ENCODE data around the gene MIPEP.

The MIPEP gene

GRCh38 chr13:23849670-23850069 is 39.5 kb downstream of the MIPEP start:
- no peak for DNase-seq

- DNase-seq: no peak
These were observed 40.5 kb downstream of the MIPEP start for GRCh38 chr13:23848646-23849141.

GRCh38 chr13:23848019-23848418 is 41.2 kb downstream of the MIPEP start:
- no peak for DNase-seq

- DNase-seq: no peak
These were observed 41.7 kb downstream of the MIPEP start for GRCh38 chr13:23847497-23847896.

GRCh38 chr13:23845105-23845725 is 44.0 kb downstream of the MIPEP start:
- DNase-seq: no peak

- no peak for DNase-seq
These were observed 45.1 kb downstream of the MIPEP start for GRCh38 chr13:23844132-23844531.

GRCh38 chr13:23843436-23843835 is 45.8 kb downstream of the MIPEP start:
- DNase-seq: no peak

- no peak for DNase-seq
These were observed 46.8 kb downstream of the MIPEP start for GRCh38 chr13:23842406-23842805.

- DNase-seq: no peak
These were observed 55.2 kb downstream of the MIPEP start for GRCh38 chr13:23833733-23834611.

GRCh38 chr13:23828866-23829265 is 60.3 kb downstream of the MIPEP start:
- no peak for DNase-seq

GRCh38 chr13:23828086-23828485 is 61.1 kb downstream of the MIPEP start:
- DNase-seq: no peak

- DNase-seq: no peak
These were observed 64.0 kb downstream of the MIPEP start for GRCh38 chr13:23825179-23825578.

GRCh38 chr13:23824371-23824770 is 64.8 kb downstream of the MIPEP start:
- no peak for DNase-seq

- DNase-seq: no peak
These were observed 66.9 kb downstream of the MIPEP start for GRCh38 chr13:23822252-23822824.

- no peak for DNase-seq
These were observed 68.7 kb downstream of the MIPEP start for GRCh38 chr13:23820530-23820929.

GRCh38 chr13:23817830-23818229 is 71.4 kb downstream of the MIPEP start:
- no peak for DNase-seq

- no peak for DNase-seq
These were observed 72.1 kb downstream of the MIPEP start for GRCh38 chr13:23817136-23817535.

- DNase-seq: no peak
These were observed 75.6 kb downstream of the MIPEP start for GRCh38 chr13:23813635-23814034.

GRCh38 chr13:23811366-23812062 is 77.7 kb downstream of the MIPEP start:
- no peak for DNase-seq

GRCh38 chr13:23810685-23811240 is 78.4 kb downstream of the MIPEP start:
- no peak for DNase-seq

- no peak for DNase-seq
These were observed 80.4 kb downstream of the MIPEP start for GRCh38 chr13:23808803-23809202.

GRCh38 chr13:23806874-23807526 is 82.2 kb downstream of the MIPEP start:
- no peak for DNase-seq

Data from stimulated activated CD8-positive, alpha-beta memory T cell treated with anti-CD3 and anti-CD28 coated beads, Interleukin-4, amount 100 ng/mL, for 48 hours (primary cell).